Measurements from ENCODE around the gene SATB2. TPM values are rescaled to one million over a fixed set of nuclear protein-coding genes. Genes with fewer than 3 reads are reported as not detected.

SATB2 gene
- total and polyA plus RNA-seq, 10 donors = 0.39 to 3.0 (median 2.6) TPM

DNA sequence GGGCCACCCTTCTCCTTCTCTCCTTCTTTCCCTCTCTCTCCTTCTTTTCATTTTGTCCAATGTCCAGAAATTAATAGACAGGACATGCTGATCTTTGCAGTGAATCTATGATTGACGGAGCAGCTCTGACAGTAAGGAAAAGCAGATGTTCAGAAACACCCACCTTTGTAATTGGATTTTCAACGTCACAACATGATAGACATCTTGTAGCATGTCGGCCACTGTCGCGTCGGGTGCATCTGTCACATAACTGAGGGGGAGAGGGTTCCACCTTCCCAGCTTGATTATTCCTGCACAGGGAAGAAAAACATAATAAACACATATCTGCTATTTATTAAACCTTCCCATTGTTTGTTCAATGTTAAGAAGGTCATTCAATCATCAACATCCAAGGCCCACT, 76.2 kb downstream of the SATB2 start:
- Histone ChIP-seq H3K27me3 (replicated peaks in 1 of 7) (peaks cover 0 to 6% (median 0%) of the 10 kb centered on the region in 7 donors), H3K9me3 (no peaks in the 10 kb centered on the region), H3K36me3 (no peaks in the 10 kb centered on the region), H3K4me3 (no peak overlapping the region), H3K27ac (no peak overlapping the region), H3K4me1 (no peaks in the 10 kb centered on the region)
- DNase-seq = no peak
- TF ChIP-seq POLR2A (IDR thresholded peaks at IDR 0.05) (no peak), POLR2AphosphoS5 (IDR thresholded peaks at IDR 0.05) (no peak)
- TF ChIP-seq, protein P1, sequence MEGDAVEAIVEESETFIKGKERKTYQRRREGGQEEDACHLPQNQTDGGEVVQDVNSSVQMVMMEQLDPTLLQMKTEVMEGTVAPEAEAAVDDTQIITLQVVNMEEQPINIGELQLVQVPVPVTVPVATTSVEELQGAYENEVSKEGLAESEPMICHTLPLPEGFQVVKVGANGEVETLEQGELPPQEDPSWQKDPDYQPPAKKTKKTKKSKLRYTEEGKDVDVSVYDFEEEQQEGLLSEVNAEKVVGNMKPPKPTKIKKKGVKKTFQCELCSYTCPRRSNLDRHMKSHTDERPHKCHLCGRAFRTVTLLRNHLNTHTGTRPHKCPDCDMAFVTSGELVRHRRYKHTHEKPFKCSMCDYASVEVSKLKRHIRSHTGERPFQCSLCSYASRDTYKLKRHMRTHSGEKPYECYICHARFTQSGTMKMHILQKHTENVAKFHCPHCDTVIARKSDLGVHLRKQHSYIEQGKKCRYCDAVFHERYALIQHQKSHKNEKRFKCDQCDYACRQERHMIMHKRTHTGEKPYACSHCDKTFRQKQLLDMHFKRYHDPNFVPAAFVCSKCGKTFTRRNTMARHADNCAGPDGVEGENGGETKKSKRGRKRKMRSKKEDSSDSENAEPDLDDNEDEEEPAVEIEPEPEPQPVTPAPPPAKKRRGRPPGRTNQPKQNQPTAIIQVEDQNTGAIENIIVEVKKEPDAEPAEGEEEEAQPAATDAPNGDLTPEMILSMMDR (IDR thresholded peaks at IDR 0.05 in 8 of 11, conservative IDR thresholded peaks at IDR 0.05 in 3 of 11) = no peak
- intact Hi-C loops (cut with DNase I; ENCODE audit: low total_unique reads) = no loop called here
- WGBS, 5 donors = 48 to 63% (median 58%) methylated on average over 6 of the region's 6 CpGs

DNA sequence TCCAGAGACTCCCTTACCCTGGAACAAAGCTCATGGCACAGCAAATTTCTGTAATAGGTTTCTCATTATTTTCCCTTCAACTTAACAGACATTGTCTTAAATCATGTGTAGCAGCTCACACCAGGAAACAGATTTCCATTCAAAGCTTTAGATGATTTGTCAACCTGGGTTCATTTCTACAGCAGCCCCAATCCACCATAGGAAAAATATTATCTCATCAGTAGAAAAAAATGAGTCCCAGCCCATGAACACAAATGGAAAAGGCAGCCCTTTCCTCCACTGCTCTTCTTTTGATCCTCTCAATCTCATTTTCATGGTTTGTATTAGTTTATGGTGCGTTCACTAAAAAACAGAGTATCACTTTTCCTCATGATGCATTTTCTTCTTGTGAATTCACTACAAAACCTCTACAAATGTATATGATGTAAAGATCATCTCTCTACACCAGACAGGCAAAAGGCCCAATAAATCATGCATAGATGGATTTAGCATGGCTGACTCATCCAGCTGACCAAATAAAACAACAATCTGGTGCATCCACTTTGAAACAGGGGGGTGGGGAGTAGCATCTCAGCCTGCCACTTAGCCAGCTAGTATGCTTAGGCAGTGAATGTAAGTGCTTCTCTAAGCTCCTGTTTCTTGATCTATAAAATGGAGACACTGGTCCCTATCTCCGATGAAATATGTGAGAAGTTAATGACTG, 78.6 kb downstream of the SATB2 start:
- TF ChIP-seq POLR2A (IDR thresholded peaks at IDR 0.05) = no peak
- Histone ChIP-seq H3K4me1 (no peaks in the 10 kb centered on the region), H3K4me3 (no peak overlapping the region), H3K9me3 (no peaks in the 10 kb centered on the region), H3K36me3 (no peaks in the 10 kb centered on the region), H3K27me3 (replicated peaks in 1 of 7) (peaks cover 0 to 6% (median 0%) of the 10 kb centered on the region in 7 donors), H3K27ac (no peak overlapping the region)
- 80 to 100% (median 91%) methylated on average over 2 of the region's 2 CpGs for WGBS, 5 donors
- DNase-seq = no peak
- intact Hi-C loops (cut with DNase I; ENCODE audit: low total_unique reads) = no loop called here

DNA sequence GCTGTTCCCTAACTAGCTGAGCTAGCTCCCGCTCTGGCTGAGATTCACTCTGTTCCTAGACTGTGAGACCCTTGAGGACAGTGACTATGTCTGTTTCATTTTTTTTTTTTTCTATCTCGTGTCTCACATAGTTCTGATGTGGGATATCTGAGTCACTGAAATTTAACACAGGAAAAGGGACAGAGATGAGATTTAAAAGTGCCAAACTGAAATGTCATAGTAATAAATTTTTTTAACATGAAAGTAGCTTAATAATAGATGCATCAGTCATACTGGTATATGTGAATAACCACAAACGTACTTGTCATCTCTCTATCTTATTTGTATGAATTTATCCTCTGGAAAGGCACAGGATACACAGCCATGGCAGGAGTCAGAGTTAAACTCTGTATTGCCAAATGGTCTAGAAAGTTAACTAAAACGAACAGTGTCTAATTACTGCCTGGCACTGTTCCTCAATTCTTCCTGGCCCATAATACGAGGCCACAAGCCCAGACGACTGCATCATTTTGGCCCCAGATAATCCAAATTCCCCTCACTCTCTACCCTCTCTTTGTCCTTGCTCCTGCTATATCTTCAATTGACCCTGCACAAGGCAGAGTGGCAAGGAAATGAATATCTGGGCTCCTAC, 87.5 kb downstream of the SATB2 start:
- Histone ChIP-seq H3K4me3 (no peak overlapping the region), H3K27ac (no peak overlapping the region), H3K9me3 (no peaks in the 10 kb centered on the region), H3K27me3 (replicated peaks in 1 of 7) (no peaks in the 10 kb centered on the region), H3K4me1 (no peaks in the 10 kb centered on the region), H3K36me3 (no peaks in the 10 kb centered on the region)
- WGBS, 5 donors = 61 to 80% (median 70%) methylated on average over 6 of the region's 6 CpGs
- DNase-seq = no peak
- intact Hi-C loops (cut with DNase I; ENCODE audit: low total_unique reads) = no loop called here
- TF ChIP-seq, protein P1 (IDR thresholded peaks at IDR 0.05 in 8 of 11, conservative IDR thresholded peaks at IDR 0.05 in 3 of 11) = no peak
- no peak for TF ChIP-seq POLR2AphosphoS5 (IDR thresholded peaks at IDR 0.05)

DNA sequence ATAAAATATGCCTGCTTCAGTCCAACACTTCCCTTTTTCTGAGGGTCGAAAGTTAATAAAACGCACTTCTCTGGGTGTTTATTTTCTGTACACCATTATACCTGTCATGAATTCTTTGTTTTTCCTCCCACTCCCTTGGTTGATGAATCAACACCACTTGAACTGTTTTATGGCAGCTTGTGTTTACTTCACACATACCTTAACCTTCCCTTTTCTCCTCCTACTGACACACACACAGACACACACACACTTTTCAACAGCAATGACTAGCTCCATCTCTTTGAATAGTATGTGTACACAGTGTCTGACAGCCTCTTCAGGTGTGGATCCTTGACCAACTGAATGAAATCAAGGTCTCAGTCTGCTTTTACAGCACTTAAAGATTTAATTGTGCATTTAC, 91.3 kb downstream of the SATB2 start:
- no peak for DNase-seq
- H3K9me3 ChIP-seq = no peaks in the 10 kb centered on the region
- no peaks in the 10 kb centered on the region for H3K36me3 ChIP-seq
- no peak overlapping the region for H3K4me3 ChIP-seq
- H3K27me3 ChIP-seq (replicated peaks in 1 of 7) = no peaks in the 10 kb centered on the region
- no peaks in the 10 kb centered on the region for H3K4me1 ChIP-seq
- WGBS, 5 donors = 16 to 54% (median 38%) methylated on average over 2 of the region's 2 CpGs
- no peak overlapping the region for H3K27ac ChIP-seq
- intact Hi-C loops (cut with DNase I; ENCODE audit: low total_unique reads) = no loop called here
- TF ChIP-seq POLR2AphosphoS5 (IDR thresholded peaks at IDR 0.05) (no peak), POLR2A (IDR thresholded peaks at IDR 0.05) (no peak)
- TF ChIP-seq, protein P1 (IDR thresholded peaks at IDR 0.05 in 8 of 11, conservative IDR thresholded peaks at IDR 0.05 in 3 of 11) = no peak

Measured in spleen (tissue), 11 donors.